Chondrocyte (in vitro differentiated cells): ENCODE data around the gene SPINT4. TPM values are rescaled to one million over a fixed set of nuclear protein-coding genes. Genes with fewer than 3 reads are reported as not detected.

Experiments
- DNase-seq: peaks from one replicate; pipeline ENCODE4 v3.0.0; 2021; ENCODE audit warnings: mixed read lengths, low spot score
- H3K27ac Mint-ChIP-seq: one replicate; pipeline ENCODE4 v1.8.0; 2021; ENCODE audit warnings: mild to moderate bottlenecking, moderate library complexity, mixed read lengths; ENCODE audit not compliant: unreplicated experiment
- H3K27me3 Mint-ChIP-seq: 2 replicates; pipeline ENCODE4 v1.8.0; 2021; ENCODE audit warnings: low read depth, mixed read lengths
- H3K36me3 Mint-ChIP-seq: 2 replicates; pipeline ENCODE4 v1.8.0; 2021; ENCODE audit warnings: low read depth, mixed read lengths
- H3K4me1 Mint-ChIP-seq: 2 replicates; pipeline ENCODE4 v1.8.0; 2021; ENCODE audit warnings: low read depth, mild to moderate bottlenecking, mixed read lengths
- H3K4me3 Mint-ChIP-seq: one replicate; pipeline ENCODE4 v1.8.0; 2021; ENCODE audit warnings: mild to moderate bottlenecking, moderate library complexity, mixed read lengths; ENCODE audit not compliant: unreplicated experiment
- H3K9me3 Mint-ChIP-seq: 2 replicates; pipeline ENCODE4 v1.8.0; 2021; ENCODE audit warnings: low read depth, mixed read lengths
- microRNA-seq: library from miRNA; unstranded; fragments of <30 nt; microRNA quantifications from one replicate; pipeline ENCODE4 v1.2.0, GENCODE V29; 2020; ENCODE audit warnings: borderline number of aligned reads
- total RNA-seq: library from RNA; stranded (reverse); gene quantifications from 3 replicates; pipeline ENCODE4 v1.2.1, GENCODE V29; 2021
- TF ChIP-seq, protein P1 (sequence below): fragments of 200-600 bp; sonication (generic); IDR thresholded peaks from 2 replicates; pipeline ENCODE4 v1.5.0; 2021; ENCODE audit warnings: antibody characterized with exemption, mild to moderate bottlenecking, moderate library complexity

Gene SPINT4
- total RNA-seq, 1 donor from 2014 or later, result not detected

DNA sequence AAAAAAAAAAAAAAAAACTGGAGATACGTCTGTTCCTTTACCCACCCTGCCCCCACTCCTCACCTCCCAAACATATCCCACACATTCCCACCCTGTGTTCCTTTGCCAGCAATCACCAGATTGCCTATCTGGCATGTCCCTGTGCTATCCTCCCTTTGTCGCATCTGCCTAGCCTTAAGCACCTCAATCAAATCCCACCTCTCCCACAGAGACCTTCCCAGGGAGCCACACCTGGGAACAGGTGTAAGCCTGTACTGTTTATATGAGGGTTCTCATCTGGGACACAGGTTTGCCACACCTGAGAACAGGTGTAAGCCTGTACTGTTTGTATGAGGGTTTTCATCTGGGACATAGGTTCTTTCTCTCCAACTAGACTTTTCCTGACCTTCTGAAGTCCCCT is 52.8 kb downstream of the SPINT4 start:
- H3K9me3 Mint-ChIP-seq, result no peaks in the 10 kb centered on the region
- TF ChIP-seq, protein P1, sequence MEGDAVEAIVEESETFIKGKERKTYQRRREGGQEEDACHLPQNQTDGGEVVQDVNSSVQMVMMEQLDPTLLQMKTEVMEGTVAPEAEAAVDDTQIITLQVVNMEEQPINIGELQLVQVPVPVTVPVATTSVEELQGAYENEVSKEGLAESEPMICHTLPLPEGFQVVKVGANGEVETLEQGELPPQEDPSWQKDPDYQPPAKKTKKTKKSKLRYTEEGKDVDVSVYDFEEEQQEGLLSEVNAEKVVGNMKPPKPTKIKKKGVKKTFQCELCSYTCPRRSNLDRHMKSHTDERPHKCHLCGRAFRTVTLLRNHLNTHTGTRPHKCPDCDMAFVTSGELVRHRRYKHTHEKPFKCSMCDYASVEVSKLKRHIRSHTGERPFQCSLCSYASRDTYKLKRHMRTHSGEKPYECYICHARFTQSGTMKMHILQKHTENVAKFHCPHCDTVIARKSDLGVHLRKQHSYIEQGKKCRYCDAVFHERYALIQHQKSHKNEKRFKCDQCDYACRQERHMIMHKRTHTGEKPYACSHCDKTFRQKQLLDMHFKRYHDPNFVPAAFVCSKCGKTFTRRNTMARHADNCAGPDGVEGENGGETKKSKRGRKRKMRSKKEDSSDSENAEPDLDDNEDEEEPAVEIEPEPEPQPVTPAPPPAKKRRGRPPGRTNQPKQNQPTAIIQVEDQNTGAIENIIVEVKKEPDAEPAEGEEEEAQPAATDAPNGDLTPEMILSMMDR, result no peak
- no peak for DNase-seq
- H3K4me1 Mint-ChIP-seq, result peaks cover 36% of the 10 kb centered on the region
- no peaks in the 10 kb centered on the region for H3K36me3 Mint-ChIP-seq
- no peak overlapping the region for H3K27ac Mint-ChIP-seq
- peaks cover 2% of the 10 kb centered on the region for H3K27me3 Mint-ChIP-seq
- no peak overlapping the region for H3K4me3 Mint-ChIP-seq

DNA sequence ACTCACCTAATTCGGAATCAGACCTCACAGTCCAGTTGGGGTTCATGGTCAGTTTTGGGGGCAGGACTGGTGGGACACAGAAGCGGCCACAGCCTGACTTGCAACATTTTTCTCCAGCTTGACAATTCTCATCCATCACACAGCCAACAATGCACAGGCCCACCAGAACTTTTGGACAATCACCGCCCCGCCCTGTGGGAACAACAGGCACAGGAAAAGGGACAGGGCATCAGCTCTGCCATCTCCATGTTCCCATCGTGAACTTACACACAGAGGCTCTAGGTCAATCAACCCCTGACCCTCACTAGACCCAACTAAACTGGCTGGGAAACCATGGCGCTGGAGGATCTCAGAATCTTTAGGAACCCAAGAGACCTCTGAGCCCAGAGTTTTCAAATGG is 53.3 kb downstream of the SPINT4 start:
- Mint-ChIP-seq H3K4me1 (peaks cover 41% of the 10 kb centered on the region), H3K36me3 (no peaks in the 10 kb centered on the region), H3K4me3 (no peak overlapping the region), H3K27ac (no peak overlapping the region), H3K9me3 (no peaks in the 10 kb centered on the region), H3K27me3 (peaks cover 2% of the 10 kb centered on the region)
- no peak for DNase-seq
- TF ChIP-seq, protein P1, result no peak

Small RNAs within 50 kb of the gene (microRNA-seq; reads per million reads assigned to microRNA genes)
- not detected for gene MIR3617

Other genes starting within 250 kb of the SPINT4 start
- not detected in 3 replicates for gene SPINT3, start 206.7 kb upstream of the SPINT4 start, total RNA-seq
- not detected in 3 replicates for gene WFDC6, start 182.9 kb upstream of the SPINT4 start, total RNA-seq
- not detected in 3 replicates for gene EPPIN, start 174.9 kb upstream of the SPINT4 start, total RNA-seq
- not detected in 3 replicates for gene WFDC8, start 143.1 kb upstream of the SPINT4 start, total RNA-seq
- gene WFDC10A, start 92.6 kb upstream of the SPINT4 start, total RNA-seq, result not detected in 3 replicates
- gene WFDC9, start 91.1 kb upstream of the SPINT4 start, total RNA-seq, result not detected in 3 replicates
- not detected in 3 replicates for gene WFDC11, start 52.1 kb upstream of the SPINT4 start, total RNA-seq
- not detected in 3 replicates for gene WFDC13, start 20.3 kb upstream of the SPINT4 start, total RNA-seq
- not detected in 3 replicates for gene WFDC10B, start 17.3 kb upstream of the SPINT4 start, total RNA-seq
- 0.70 to 1.4 TPM in 2 of 3 replicates, not detected in the other for gene WFDC3, start 69.5 kb downstream of the SPINT4 start, total RNA-seq
- 22.1 to 22.9 TPM (median 22.5 TPM) in 3 replicates for gene DNTTIP1, start 69.6 kb downstream of the SPINT4 start, total RNA-seq
- 12.8 to 17.2 TPM (median 15.3 TPM) in 3 replicates for gene UBE2C, start 90.3 kb downstream of the SPINT4 start, total RNA-seq
- 0.46 to 0.63 TPM (median 0.52 TPM) in 3 replicates for gene TNNC2, start 105.0 kb downstream of the SPINT4 start, total RNA-seq
- gene SNX21, start 111.5 kb downstream of the SPINT4 start, total RNA-seq, result 25.2 to 27.7 TPM (median 26.5 TPM) in 3 replicates
- gene ACOT8, start 135.0 kb downstream of the SPINT4 start, total RNA-seq, result 14.2 to 22.8 TPM (median 15.9 TPM) in 3 replicates
- 3.4 to 4.9 TPM (median 3.9 TPM) in 3 replicates for gene ZSWIM3, start 135.3 kb downstream of the SPINT4 start, total RNA-seq
- 7.9 to 11.3 TPM (median 8.1 TPM) in 3 replicates for gene ZSWIM1, start 158.9 kb downstream of the SPINT4 start, total RNA-seq
- 0.49 to 1.4 TPM (median 1.2 TPM) in 3 replicates for gene SPATA25, start 165.3 kb downstream of the SPINT4 start, total RNA-seq
- 1.8 to 3.0 TPM (median 2.7 TPM) in 3 replicates for gene NEURL2, start 168.9 kb downstream of the SPINT4 start, total RNA-seq
- gene CTSA, start 169.0 kb downstream of the SPINT4 start, total RNA-seq, result 172 to 199 TPM (median 175 TPM) in 3 replicates
- 48.1 to 53.1 TPM (median 48.5 TPM) in 3 replicates for gene PLTP, start 189.8 kb downstream of the SPINT4 start, total RNA-seq
- gene PCIF1, start 212.3 kb downstream of the SPINT4 start, total RNA-seq, result 23.5 to 25.7 TPM (median 24.9 TPM) in 3 replicates
- gene ZNF335, start 249.9 kb downstream of the SPINT4 start, total RNA-seq, result 14.2 to 18.3 TPM (median 14.6 TPM) in 3 replicates